Naive thymus-derived CD4-positive, alpha-beta T cell (primary cell): Measurements from ENCODE around the gene ADGRL2. TPM values are rescaled to one million over a fixed set of nuclear protein-coding genes. Genes with fewer than 3 reads are reported as not detected.

ENCODE experiments used
- ATAC-seq: fragments of 150-1000 bp; cut with Tn5 transposase; 2 replicates; pipeline ENCODE4 v1.10.0; 2021; ENCODE audit warnings: mild to moderate bottlenecking, moderate library complexity
- CTCF ChIA-PET: fragments of 350-600 bp; sonication (Branson Sonifier 250); formaldehyde crosslinking; loops from one replicate; lab custom pipeline; 2021; ENCODE audit warnings: antibody characterized with exemption; lab: Charles Lee
- POLR2A ChIA-PET: fragments of 350-600 bp; sonication (Branson Sonifier 250); formaldehyde crosslinking; loops from one replicate; lab custom pipeline; 2021; ENCODE audit warnings: antibody characterized with exemption, inconsistent platforms; lab: Charles Lee
- DNase-seq, 9 donors: peaks; one replicate each; pipeline versions ENCODE4 v3.0.0 to v3.0.0-alpha.2; 2020 to 2022; ENCODE audit warnings: mixed read lengths in 1 of 9
- H3K27ac ChIP-seq: one replicate; pipeline ENCODE4 v1.7.0; 2013; ENCODE audit warnings: mild to moderate bottlenecking, low read depth, low read length, moderate library complexity
- H3K27me3 ChIP-seq, 2 donors: one replicate each; pipeline ENCODE4 v1.7.0; 2013; ENCODE audit warnings: low read length in 2 of 2, mild to moderate bottlenecking in 2 of 2, moderate library complexity in 2 of 2; ENCODE audit not compliant: control insufficient read depth in 2 of 2, insufficient read depth in 2 of 2
- H3K36me3 ChIP-seq, 3 experiments: 1 replicate in 2 of 3; 2 replicates in 1 of 3; pipeline ENCODE4 v1.7.0; 2013; ENCODE audit warnings: low read length in 3 of 3, mild to moderate bottlenecking in 3 of 3, moderate library complexity in 1 of 3; ENCODE audit not compliant: insufficient read depth in 3 of 3, control insufficient read depth in 2 of 3
- H3K4me1 ChIP-seq, 2 donors: one replicate each; pipeline ENCODE4 v1.7.0; 2013; ENCODE audit warnings: low read length in 2 of 2, mild to moderate bottlenecking in 2 of 2, moderate library complexity in 1 of 2; ENCODE audit not compliant: control insufficient read depth in 2 of 2, insufficient read depth in 2 of 2
- H3K4me3 ChIP-seq: 2 replicates; pipeline ENCODE4 v1.7.0; 2013; ENCODE audit warnings: mild to moderate bottlenecking, low read length
- H3K9me3 ChIP-seq, 3 experiments: 1 replicate in 2 of 3; 2 replicates in 1 of 3; pipeline ENCODE4 v1.7.0; 2013; ENCODE audit warnings: low read length in 3 of 3; ENCODE audit not compliant: control insufficient read depth in 2 of 3
- H3K27ac Mint-ChIP-seq, 9 donors: one replicate each; pipeline ENCODE4 v1.8.0; 2020 to 2022; ENCODE audit warnings: mixed read lengths in 9 of 9, mild to moderate bottlenecking in 8 of 9, moderate library complexity in 5 of 9, inconsistent platforms in 2 of 9
- H3K27me3 Mint-ChIP-seq, 5 donors: one replicate each; pipeline ENCODE4 v1.8.0; 2021 to 2022; ENCODE audit warnings: mixed read lengths in 5 of 5, mild to moderate bottlenecking in 1 of 5
- H3K36me3 Mint-ChIP-seq, 5 donors: one replicate each; pipeline ENCODE4 v1.8.0; 2020 to 2022; ENCODE audit warnings: mixed read lengths in 5 of 5, mild to moderate bottlenecking in 3 of 5, inconsistent platforms in 1 of 5
- H3K4me1 Mint-ChIP-seq, 7 donors: one replicate each; pipeline ENCODE4 v1.8.0; 2020 to 2022; ENCODE audit warnings: mixed read lengths in 7 of 7, mild to moderate bottlenecking in 3 of 7, inconsistent platforms in 1 of 7
- H3K4me3 Mint-ChIP-seq, 10 donors: one replicate each; pipeline ENCODE4 v1.8.0; 2020 to 2022; ENCODE audit warnings: mild to moderate bottlenecking in 10 of 10, mixed read lengths in 10 of 10, moderate library complexity in 6 of 10, inconsistent platforms in 2 of 10
- H3K9me3 Mint-ChIP-seq, 11 donors: one replicate each; pipeline ENCODE4 v1.8.0; 2020 to 2022; ENCODE audit warnings: mixed read lengths in 11 of 11, mild to moderate bottlenecking in 4 of 11, inconsistent platforms in 1 of 11, moderate library complexity in 1 of 11
- intact Hi-C, 2 donors: fragments of 100-400 bp; cut with micrococcal nuclease; formaldehyde crosslinking; loops; one replicate each; pipeline ENCODE4 v1.15.1; 2023
- polyA plus RNA-seq, 2 donors: library from polyadenylated mRNA; unstranded; fragments of 300-500 nt; fragmentation: Illumina TruSeq; gene quantifications; one replicate each; pipeline ENCODE4 v1.2.3, GENCODE V29; 2021
- total RNA-seq, 6 experiments: library from RNA in 5 of 6; stranded (reverse) in 5 of 6; gene quantifications; 1 replicate in 5 of 6; 2 replicates in 1 of 6; pipeline ENCODE4 v1.2.3 and lab custom pipeline; 2021 to 2026

ADGRL2 gene
- total and polyA plus RNA-seq, 7 experiments from 2014 or later: not detected

DNA sequence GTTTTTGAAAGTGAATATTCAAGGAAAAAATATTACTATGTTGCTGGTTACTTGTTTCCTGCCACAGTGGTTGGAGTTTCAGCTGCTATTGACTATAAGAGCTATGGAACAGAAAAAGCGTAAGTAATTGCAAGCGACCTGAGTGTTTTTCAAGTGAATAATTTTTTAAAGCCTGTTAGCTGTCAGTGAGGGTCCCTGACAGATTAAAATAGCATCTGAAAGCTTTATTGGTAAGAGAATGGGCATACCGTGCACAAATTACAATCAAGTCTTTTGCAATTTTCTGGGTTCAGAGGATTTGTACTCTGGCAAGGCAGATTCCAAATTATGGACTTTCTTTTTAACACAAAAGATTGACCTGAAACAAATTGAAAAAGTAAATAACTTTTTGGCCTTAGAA lies 169.7 kb downstream of the ADGRL2 start:
- POLR2A ChIA-PET: no interaction called here
- Mint-ChIP-seq H3K4me3 (no peak overlapping the region), H3K27me3 (no peaks in the 10 kb centered on the region), H3K9me3 (peaks cover 0 to 2% (median 0%) of the 10 kb centered on the region in 11 donors), H3K36me3 (no peaks in the 10 kb centered on the region), H3K4me1 (no peaks in the 10 kb centered on the region), H3K27ac (no peak overlapping the region)
- ATAC-seq: no peak
- intact Hi-C loops: no loop called here
- DNase-seq: no peak
- Histone ChIP-seq H3K36me3 (no peaks in the 10 kb centered on the region), H3K4me3 (no peak overlapping the region), H3K4me1 (no peaks in the 10 kb centered on the region), H3K27ac (no peak overlapping the region), H3K9me3 (no peaks in the 10 kb centered on the region), H3K27me3 (no peaks in the 10 kb centered on the region)
- CTCF ChIA-PET: no interaction called here

- intact Hi-C loops: no loop called here
Measured at GRCh38 chr1:81974222-81974841, 173.6 kb downstream of the ADGRL2 start.

DNA sequence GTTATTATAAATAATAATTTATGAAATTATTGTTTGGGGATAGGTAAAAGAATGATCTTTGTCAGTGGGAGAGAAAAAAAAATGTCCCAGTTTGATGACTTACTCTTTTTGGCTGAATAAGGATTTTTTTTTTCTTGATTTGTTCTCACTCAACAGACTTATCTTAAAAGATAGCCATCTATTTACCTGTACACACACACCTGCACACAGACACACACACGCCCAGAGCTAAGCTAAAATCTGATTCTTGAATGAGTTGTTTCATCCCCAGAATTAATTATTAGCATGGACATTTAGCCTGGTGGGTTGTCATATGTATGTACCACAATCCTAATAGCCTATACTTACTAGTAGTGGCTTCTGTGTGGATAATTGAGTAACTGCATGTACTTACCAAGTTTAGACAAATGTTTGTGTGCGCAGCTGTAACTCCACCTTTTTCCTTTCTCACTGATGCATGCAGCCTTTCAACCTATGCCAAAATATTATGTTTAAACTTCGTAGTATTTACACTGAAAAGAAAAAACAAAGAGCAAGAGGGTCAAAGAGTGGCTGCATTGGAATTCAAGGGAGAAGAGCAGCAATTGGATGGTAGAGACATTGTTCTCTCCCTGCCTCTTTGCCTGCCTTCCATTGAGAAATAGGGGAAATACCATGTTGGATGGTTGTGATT lies 174.3 kb downstream of the ADGRL2 start:
- Histone ChIP-seq H3K4me1 (no peaks in the 10 kb centered on the region), H3K36me3 (no peaks in the 10 kb centered on the region), H3K27ac (no peak overlapping the region), H3K9me3 (no peaks in the 10 kb centered on the region), H3K27me3 (no peaks in the 10 kb centered on the region), H3K4me3 (no peak overlapping the region)
- Mint-ChIP-seq H3K27ac (no peak overlapping the region), H3K36me3 (no peaks in the 10 kb centered on the region), H3K9me3 (peaks cover 0 to 2% (median 0%) of the 10 kb centered on the region in 11 donors), H3K4me1 (no peaks in the 10 kb centered on the region), H3K27me3 (no peaks in the 10 kb centered on the region), H3K4me3 (no peak overlapping the region)
- intact Hi-C loops: no loop called here
- DNase-seq: no peak
- ChIA-PET POLR2A (no interaction called here), CTCF (no interaction called here)
- no peak for ATAC-seq

More at GRCh38 chr1:81974222-81974841, 173.6 kb downstream of the ADGRL2 start:
- Mint-ChIP-seq H3K4me1 (no peaks in the 10 kb centered on the region), H3K4me3 (no peak overlapping the region), H3K27me3 (no peaks in the 10 kb centered on the region), H3K36me3 (no peaks in the 10 kb centered on the region), H3K9me3 (peaks cover 0 to 2% (median 0%) of the 10 kb centered on the region in 11 donors), H3K27ac (no peak overlapping the region)
- CTCF ChIA-PET: no interaction called here
- no peak for DNase-seq
- Histone ChIP-seq H3K4me3 (no peak overlapping the region), H3K9me3 (no peaks in the 10 kb centered on the region), H3K27me3 (no peaks in the 10 kb centered on the region), H3K27ac (no peak overlapping the region), H3K36me3 (no peaks in the 10 kb centered on the region), H3K4me1 (no peaks in the 10 kb centered on the region)
- no peak for ATAC-seq
- POLR2A ChIA-PET: no interaction called here

- Histone ChIP-seq H3K9me3 (no peaks in the 10 kb centered on the region), H3K4me3 (no peak overlapping the region), H3K27ac (no peak overlapping the region), H3K36me3 (no peaks in the 10 kb centered on the region), H3K27me3 (no peaks in the 10 kb centered on the region), H3K4me1 (no peaks in the 10 kb centered on the region)
- CTCF ChIA-PET: no interaction called here
- H3K4me1 Mint-ChIP-seq: no peaks in the 10 kb centered on the region
- intact Hi-C loops: no loop called here
- H3K27me3 Mint-ChIP-seq: no peaks in the 10 kb centered on the region
- ATAC-seq (no peak), DNase-seq (no peak)
- peaks cover 0 to 2% (median 0%) of the 10 kb centered on the region in 11 donors for H3K9me3 Mint-ChIP-seq
- H3K36me3 Mint-ChIP-seq: no peaks in the 10 kb centered on the region
- POLR2A ChIA-PET: no interaction called here
- H3K4me3 Mint-ChIP-seq: no peak overlapping the region
- no peak overlapping the region for H3K27ac Mint-ChIP-seq
Measured at GRCh38 chr1:81976539-81976938, 175.8 kb downstream of the ADGRL2 start.

DNA sequence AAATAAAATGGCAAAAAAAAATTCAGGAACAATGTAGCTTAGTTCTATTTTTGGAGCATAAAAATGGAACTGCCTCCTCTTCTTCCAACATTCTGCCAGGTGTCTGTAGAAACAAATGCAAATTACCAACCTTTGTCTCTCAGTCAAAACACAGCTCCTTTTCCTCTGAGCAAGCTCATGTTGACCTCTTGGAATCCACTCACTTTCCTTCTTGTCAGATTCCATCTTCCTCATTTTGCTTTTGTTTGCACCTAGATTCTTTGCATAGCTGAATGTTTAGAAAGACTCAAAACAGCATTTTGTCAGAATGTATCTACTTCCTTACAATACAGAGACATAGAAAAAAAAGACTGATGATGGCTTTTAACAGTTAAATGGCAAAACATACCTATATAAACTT lies 178.2 kb downstream of the ADGRL2 start:
- Mint-ChIP-seq H3K27ac (no peak overlapping the region), H3K27me3 (no peaks in the 10 kb centered on the region), H3K9me3 (peaks cover 0 to 2% (median 0%) of the 10 kb centered on the region in 11 donors), H3K4me3 (no peak overlapping the region), H3K4me1 (no peaks in the 10 kb centered on the region), H3K36me3 (no peaks in the 10 kb centered on the region)
- intact Hi-C loops: no loop called here
- no peak overlapping the region for H3K27ac ChIP-seq
- no peaks in the 10 kb centered on the region for H3K36me3 ChIP-seq
- H3K9me3 ChIP-seq: no peaks in the 10 kb centered on the region
- ATAC-seq (no peak), DNase-seq (no peak)
- ChIA-PET POLR2A (no interaction called here), CTCF (interaction anchor here (0.6 kb wide), 1 partner anchor 1981 kb away, joined by 3 read pairs; no protein-coding TSS in a partner anchor)
- no peak overlapping the region for H3K4me3 ChIP-seq
- no peaks in the 10 kb centered on the region for H3K4me1 ChIP-seq
- no peaks in the 10 kb centered on the region for H3K27me3 ChIP-seq

DNA sequence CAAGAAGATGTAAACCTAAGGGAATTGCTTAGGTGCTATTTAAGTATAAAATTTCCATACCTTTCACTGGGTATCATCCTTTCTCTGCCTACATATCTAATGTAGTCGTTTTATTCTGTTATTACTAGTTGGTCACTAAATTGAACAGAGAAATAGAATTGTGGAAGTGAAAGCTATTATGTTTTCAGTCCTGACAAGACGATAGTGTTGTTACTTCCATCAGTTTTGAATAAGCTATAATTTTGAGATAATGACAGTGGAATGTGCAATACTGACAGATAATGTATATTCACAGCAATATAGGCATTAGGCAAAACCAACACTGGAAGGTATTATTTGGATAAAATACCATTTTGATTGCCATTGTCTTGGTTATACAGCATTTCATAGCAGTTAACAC lies 181.8 kb downstream of the ADGRL2 start:
- Histone ChIP-seq H3K4me1 (no peaks in the 10 kb centered on the region), H3K27ac (no peak overlapping the region), H3K36me3 (no peaks in the 10 kb centered on the region), H3K9me3 (no peaks in the 10 kb centered on the region), H3K4me3 (no peak overlapping the region), H3K27me3 (no peaks in the 10 kb centered on the region)
- intact Hi-C loops: no loop called here
- Mint-ChIP-seq H3K4me1 (no peaks in the 10 kb centered on the region), H3K4me3 (no peak overlapping the region), H3K27me3 (no peaks in the 10 kb centered on the region), H3K36me3 (no peaks in the 10 kb centered on the region), H3K9me3 (peaks cover 0 to 1% (median 0%) of the 10 kb centered on the region in 11 donors), H3K27ac (no peak overlapping the region)
- POLR2A ChIA-PET: no interaction called here
- CTCF ChIA-PET: no interaction called here
- DNase-seq (no peak), ATAC-seq (no peak)

GRCh38 chr1:81989524-81989923 lies 188.8 kb downstream of the ADGRL2 start:
- no peak overlapping the region for H3K27ac Mint-ChIP-seq
- peaks cover 0 to 1% (median 0%) of the 10 kb centered on the region in 11 donors for H3K9me3 Mint-ChIP-seq
- H3K4me3 Mint-ChIP-seq: no peak overlapping the region
- H3K4me3 ChIP-seq: no peak overlapping the region
- no peaks in the 10 kb centered on the region for H3K36me3 Mint-ChIP-seq
- no peak overlapping the region for H3K27ac ChIP-seq
- no peaks in the 10 kb centered on the region for H3K4me1 Mint-ChIP-seq
- H3K27me3 ChIP-seq: no peaks in the 10 kb centered on the region
- H3K27me3 Mint-ChIP-seq: no peaks in the 10 kb centered on the region
- ChIA-PET POLR2A (no interaction called here), CTCF (no interaction called here)
- no peak for ATAC-seq
- H3K9me3 ChIP-seq: no peaks in the 10 kb centered on the region
- DNase-seq: no peak
- H3K36me3 ChIP-seq: no peaks in the 10 kb centered on the region
- intact Hi-C loops: no loop called here
- no peaks in the 10 kb centered on the region for H3K4me1 ChIP-seq
